ENCODE measurements around the gene CYP2B6. TPM values are rescaled to one million over a fixed set of nuclear protein-coding genes. Genes with fewer than 3 reads are reported as not detected.

The CYP2B6 gene
- total and polyA plus RNA-seq, 2 experiments from 2014 or later: 3.9 to 8.4 TPM

DNA sequence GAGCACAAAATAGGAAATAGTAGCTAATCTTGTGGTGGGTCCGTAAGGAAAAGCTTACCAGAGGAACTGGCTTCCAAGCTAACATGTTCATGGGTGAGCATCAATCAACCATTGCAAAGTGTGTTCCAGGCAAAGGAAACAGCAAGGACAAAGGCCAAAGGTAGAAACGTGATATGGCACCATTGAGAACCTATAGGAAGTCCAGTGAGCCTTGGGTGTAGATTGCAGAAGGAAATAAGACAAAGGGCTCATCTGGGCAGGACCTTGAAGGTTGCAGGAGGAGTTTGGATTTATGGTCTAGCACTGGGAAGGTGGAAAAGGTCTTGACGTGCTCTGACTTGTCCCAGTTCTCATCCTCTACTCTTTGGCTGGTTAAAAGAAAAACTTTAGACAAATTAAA, 22.3 kb downstream of the CYP2B6 start:
- H3K27ac ChIP-seq (ENCODE audit: low read depth): no peak overlapping the region
- no peaks in the 10 kb centered on the region; the same call in 1 of the 2 replicates for H3K9me2 ChIP-seq (ENCODE audit: insufficient read depth)
- no peak overlapping the region for H3K4me2 ChIP-seq
- H4K20me1 ChIP-seq (replicated peaks; ENCODE audit: insufficient read depth): no peaks in the 10 kb centered on the region
- Mint-ChIP-seq H3K27ac (no peak overlapping the region), H3K4me3 (no peak overlapping the region), H3K9me3 (no peaks in the 10 kb centered on the region), H3K27me3 (ENCODE audit: insufficient read depth, low read depth, poor library complexity) (peaks cover 4% of the 10 kb centered on the region), H3K36me3 (ENCODE audit: low read depth) (no peaks in the 10 kb centered on the region; the same call in 2 of the 3 replicates), H3K4me1 (peaks cover 3% of the 10 kb centered on the region; the same call in 1 of the 3 replicates)
- no peak overlapping the region for H2AFZ ChIP-seq
- ATAC-seq: no peak
- no peaks in the 10 kb centered on the region for H3K79me2 ChIP-seq (replicated peaks; ENCODE audit: insufficient read depth)
- TF ChIP-seq EZH2phosphoT487 (IDR thresholded peaks at IDR 0.05; ENCODE audit: unreplicated experiment): no peak
- TF ChIP-seq ZNF331 (CRISPR knock-in tag; IDR thresholded peaks at IDR 0.05; ENCODE audit: low read depth): no peak
- TF ChIP-seq NANOG (IDR thresholded peaks at IDR 0.05; ENCODE audit: borderline replicate concordance): no peak
- TF ChIP-seq, protein P1, sequence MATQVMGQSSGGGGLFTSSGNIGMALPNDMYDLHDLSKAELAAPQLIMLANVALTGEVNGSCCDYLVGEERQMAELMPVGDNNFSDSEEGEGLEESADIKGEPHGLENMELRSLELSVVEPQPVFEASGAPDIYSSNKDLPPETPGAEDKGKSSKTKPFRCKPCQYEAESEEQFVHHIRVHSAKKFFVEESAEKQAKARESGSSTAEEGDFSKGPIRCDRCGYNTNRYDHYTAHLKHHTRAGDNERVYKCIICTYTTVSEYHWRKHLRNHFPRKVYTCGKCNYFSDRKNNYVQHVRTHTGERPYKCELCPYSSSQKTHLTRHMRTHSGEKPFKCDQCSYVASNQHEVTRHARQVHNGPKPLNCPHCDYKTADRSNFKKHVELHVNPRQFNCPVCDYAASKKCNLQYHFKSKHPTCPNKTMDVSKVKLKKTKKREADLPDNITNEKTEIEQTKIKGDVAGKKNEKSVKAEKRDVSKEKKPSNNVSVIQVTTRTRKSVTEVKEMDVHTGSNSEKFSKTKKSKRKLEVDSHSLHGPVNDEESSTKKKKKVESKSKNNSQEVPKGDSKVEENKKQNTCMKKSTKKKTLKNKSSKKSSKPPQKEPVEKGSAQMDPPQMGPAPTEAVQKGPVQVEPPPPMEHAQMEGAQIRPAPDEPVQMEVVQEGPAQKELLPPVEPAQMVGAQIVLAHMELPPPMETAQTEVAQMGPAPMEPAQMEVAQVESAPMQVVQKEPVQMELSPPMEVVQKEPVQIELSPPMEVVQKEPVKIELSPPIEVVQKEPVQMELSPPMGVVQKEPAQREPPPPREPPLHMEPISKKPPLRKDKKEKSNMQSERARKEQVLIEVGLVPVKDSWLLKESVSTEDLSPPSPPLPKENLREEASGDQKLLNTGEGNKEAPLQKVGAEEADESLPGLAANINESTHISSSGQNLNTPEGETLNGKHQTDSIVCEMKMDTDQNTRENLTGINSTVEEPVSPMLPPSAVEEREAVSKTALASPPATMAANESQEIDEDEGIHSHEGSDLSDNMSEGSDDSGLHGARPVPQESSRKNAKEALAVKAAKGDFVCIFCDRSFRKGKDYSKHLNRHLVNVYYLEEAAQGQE (IDR thresholded peaks at IDR 0.05; ENCODE audit: unreplicated experiment): no peak
- TF ChIP-seq STAT1 (IDR thresholded peaks at IDR 0.05; ENCODE audit: unreplicated experiment): no peak
- TF ChIP-seq EZH2 (IDR thresholded peaks at IDR 0.05; ENCODE audit: low read depth, unreplicated experiment): no peak
- TF ChIP-seq, protein P2, sequence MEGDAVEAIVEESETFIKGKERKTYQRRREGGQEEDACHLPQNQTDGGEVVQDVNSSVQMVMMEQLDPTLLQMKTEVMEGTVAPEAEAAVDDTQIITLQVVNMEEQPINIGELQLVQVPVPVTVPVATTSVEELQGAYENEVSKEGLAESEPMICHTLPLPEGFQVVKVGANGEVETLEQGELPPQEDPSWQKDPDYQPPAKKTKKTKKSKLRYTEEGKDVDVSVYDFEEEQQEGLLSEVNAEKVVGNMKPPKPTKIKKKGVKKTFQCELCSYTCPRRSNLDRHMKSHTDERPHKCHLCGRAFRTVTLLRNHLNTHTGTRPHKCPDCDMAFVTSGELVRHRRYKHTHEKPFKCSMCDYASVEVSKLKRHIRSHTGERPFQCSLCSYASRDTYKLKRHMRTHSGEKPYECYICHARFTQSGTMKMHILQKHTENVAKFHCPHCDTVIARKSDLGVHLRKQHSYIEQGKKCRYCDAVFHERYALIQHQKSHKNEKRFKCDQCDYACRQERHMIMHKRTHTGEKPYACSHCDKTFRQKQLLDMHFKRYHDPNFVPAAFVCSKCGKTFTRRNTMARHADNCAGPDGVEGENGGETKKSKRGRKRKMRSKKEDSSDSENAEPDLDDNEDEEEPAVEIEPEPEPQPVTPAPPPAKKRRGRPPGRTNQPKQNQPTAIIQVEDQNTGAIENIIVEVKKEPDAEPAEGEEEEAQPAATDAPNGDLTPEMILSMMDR (conservative IDR thresholded peaks at IDR 0.05; ENCODE audit: low read depth in 2 of 2): no peak
- TF ChIP-seq POLR2AphosphoS5 (IDR thresholded peaks at IDR 0.05; ENCODE audit: low read depth): no peak
- no peak for TF ChIP-seq CREB1 (CRISPR knock-in tag; IDR thresholded peaks at IDR 0.05; ENCODE audit: low read depth)
- TF ChIP-seq, protein P3, sequence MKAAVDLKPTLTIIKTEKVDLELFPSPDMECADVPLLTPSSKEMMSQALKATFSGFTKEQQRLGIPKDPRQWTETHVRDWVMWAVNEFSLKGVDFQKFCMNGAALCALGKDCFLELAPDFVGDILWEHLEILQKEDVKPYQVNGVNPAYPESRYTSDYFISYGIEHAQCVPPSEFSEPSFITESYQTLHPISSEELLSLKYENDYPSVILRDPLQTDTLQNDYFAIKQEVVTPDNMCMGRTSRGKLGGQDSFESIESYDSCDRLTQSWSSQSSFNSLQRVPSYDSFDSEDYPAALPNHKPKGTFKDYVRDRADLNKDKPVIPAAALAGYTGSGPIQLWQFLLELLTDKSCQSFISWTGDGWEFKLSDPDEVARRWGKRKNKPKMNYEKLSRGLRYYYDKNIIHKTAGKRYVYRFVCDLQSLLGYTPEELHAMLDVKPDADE (IDR thresholded peaks at IDR 0.05): no peak
- TF ChIP-seq, protein P4, sequence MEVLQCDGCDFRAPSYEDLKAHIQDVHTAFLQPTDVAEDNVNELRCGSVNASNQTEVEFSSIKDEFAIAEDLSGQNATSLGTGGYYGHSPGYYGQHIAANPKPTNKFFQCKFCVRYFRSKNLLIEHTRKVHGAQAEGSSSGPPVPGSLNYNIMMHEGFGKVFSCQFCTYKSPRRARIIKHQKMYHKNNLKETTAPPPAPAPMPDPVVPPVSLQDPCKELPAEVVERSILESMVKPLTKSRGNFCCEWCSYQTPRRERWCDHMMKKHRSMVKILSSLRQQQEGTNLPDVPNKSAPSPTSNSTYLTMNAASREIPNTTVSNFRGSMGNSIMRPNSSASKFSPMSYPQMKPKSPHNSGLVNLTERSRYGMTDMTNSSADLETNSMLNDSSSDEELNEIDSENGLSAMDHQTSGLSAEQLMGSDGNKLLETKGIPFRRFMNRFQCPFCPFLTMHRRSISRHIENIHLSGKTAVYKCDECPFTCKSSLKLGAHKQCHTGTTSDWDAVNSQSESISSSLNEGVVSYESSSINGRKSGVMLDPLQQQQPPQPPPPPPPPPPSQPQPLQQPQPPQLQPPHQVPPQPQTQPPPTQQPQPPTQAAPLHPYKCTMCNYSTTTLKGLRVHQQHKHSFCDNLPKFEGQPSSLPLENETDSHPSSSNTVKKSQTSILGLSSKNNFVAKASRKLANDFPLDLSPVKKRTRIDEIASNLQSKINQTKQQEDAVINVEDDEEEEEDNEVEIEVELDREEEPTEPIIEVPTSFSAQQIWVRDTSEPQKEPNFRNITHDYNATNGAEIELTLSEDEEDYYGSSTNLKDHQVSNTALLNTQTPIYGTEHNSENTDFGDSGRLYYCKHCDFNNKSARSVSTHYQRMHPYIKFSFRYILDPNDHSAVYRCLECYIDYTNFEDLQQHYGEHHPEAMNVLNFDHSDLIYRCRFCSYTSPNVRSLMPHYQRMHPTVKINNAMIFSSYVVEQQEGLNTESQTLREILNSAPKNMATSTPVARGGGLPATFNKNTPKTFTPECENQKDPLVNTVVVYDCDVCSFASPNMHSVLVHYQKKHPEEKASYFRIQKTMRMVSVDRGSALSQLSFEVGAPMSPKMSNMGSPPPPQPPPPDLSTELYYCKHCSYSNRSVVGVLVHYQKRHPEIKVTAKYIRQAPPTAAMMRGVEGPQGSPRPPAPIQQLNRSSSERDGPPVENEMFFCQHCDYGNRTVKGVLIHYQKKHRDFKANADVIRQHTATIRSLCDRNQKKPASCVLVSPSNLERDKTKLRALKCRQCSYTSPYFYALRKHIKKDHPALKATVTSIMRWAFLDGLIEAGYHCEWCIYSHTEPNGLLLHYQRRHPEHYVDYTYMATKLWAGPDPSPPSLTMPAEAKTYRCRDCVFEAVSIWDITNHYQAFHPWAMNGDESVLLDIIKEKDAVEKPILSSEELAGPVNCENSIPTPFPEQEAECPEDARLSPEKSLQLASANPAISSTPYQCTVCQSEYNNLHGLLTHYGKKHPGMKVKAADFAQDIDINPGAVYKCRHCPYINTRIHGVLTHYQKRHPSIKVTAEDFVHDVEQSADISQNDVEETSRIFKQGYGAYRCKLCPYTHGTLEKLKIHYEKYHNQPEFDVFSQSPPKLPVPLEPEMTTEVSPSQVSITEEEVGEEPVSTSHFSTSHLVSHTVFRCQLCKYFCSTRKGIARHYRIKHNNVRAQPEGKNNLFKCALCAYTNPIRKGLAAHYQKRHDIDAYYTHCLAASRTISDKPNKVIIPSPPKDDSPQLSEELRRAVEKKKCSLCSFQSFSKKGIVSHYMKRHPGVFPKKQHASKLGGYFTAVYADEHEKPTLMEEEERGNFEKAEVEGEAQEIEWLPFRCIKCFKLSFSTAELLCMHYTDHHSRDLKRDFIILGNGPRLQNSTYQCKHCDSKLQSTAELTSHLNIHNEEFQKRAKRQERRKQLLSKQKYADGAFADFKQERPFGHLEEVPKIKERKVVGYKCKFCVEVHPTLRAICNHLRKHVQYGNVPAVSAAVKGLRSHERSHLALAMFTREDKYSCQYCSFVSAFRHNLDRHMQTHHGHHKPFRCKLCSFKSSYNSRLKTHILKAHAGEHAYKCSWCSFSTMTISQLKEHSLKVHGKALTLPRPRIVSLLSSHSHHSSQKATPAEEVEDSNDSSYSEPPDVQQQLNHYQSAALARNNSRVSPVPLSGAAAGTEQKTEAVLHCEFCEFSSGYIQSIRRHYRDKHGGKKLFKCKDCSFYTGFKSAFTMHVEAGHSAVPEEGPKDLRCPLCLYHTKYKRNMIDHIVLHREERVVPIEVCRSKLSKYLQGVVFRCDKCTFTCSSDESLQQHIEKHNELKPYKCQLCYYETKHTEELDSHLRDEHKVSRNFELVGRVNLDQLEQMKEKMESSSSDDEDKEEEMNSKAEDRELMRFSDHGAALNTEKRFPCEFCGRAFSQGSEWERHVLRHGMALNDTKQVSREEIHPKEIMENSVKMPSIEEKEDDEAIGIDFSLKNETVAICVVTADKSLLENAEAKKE (CRISPR knock-in tag; IDR thresholded peaks at IDR 0.05): no peak
- TF ChIP-seq JUNB (IDR thresholded peaks at IDR 0.05; ENCODE audit: unreplicated experiment): no peak
- TF ChIP-seq ZNF114 (CRISPR knock-in tag; IDR thresholded peaks at IDR 0.05): no peak
- no peaks in the 10 kb centered on the region for H3K4me1 ChIP-seq (ENCODE audit: insufficient read depth)
- H3K4me3 ChIP-seq: no peak overlapping the region
- DNase-seq (ENCODE audit: low spot score): no peak
- H3K36me3 ChIP-seq (ENCODE audit: insufficient read depth): no peaks in the 10 kb centered on the region
- H3K27me3 ChIP-seq (ENCODE audit: insufficient read depth): no peaks in the 10 kb centered on the region
- no peaks in the 10 kb centered on the region for H3F3A ChIP-seq (replicated peaks; ENCODE audit: low read depth)
